Measurements from ENCODE around the gene SLC16A7. TPM values are rescaled to one million over a fixed set of nuclear protein-coding genes. Genes with fewer than 3 reads are reported as not detected.

Gene SLC16A7
- total RNA-seq, 4 donors from 2014 or later = 18.2 to 71.4 (median 45.0) TPM

GRCh38 chr12:59710004-59710628 lies 114.3 kb downstream of the SLC16A7 start:
- Histone ChIP-seq H3K4me1 (no peaks in the 10 kb centered on the region), H3K27ac (no peak overlapping the region), H3K4me3 (no peak overlapping the region), H3K27me3 (no peaks in the 10 kb centered on the region), H3K36me3 (peaks cover 0 to 5% of the 10 kb centered on the region in 2 donors), H3K9me3 (no peaks in the 10 kb centered on the region)
- no peak for TF ChIP-seq CTCF (IDR thresholded peaks at IDR 0.05)
- no peak for TF ChIP-seq POLR2A (IDR thresholded peaks at IDR 0.05)
- TF ChIP-seq POLR2AphosphoS5 (IDR thresholded peaks at IDR 0.05) = no peak
- no peak for TF ChIP-seq EP300 (IDR thresholded peaks at IDR 0.05)
- 0% methylated on average over 1 of the region's 1 CpG; no CpG with 5 or more reads in 1 of the 2 donors for WGBS, 2 donors (ENCODE audit: low coverage in 1 of 2)
- ATAC-seq = no peak

GRCh38 chr12:59710964-59711363 lies 115.1 kb downstream of the SLC16A7 start:
- no peak overlapping the region for H3K27ac ChIP-seq
- ATAC-seq = no peak
- 76 to 100% methylated on average over 1 to 2 of the region's 2 CpGs for WGBS, 2 donors (ENCODE audit: low coverage in 1 of 2)
- H3K4me3 ChIP-seq = no peak overlapping the region
- no peak for TF ChIP-seq EP300 (IDR thresholded peaks at IDR 0.05)
- no peak for TF ChIP-seq POLR2AphosphoS5 (IDR thresholded peaks at IDR 0.05)
- no peak for TF ChIP-seq CTCF (IDR thresholded peaks at IDR 0.05)
- no peak for TF ChIP-seq POLR2A (IDR thresholded peaks at IDR 0.05)
- peaks cover 0 to 5% of the 10 kb centered on the region in 2 donors for H3K36me3 ChIP-seq
- H3K27me3 ChIP-seq = no peaks in the 10 kb centered on the region
- H3K4me1 ChIP-seq = peaks cover 0 to 4% (median 0%) of the 10 kb centered on the region in 3 donors
- no peaks in the 10 kb centered on the region for H3K9me3 ChIP-seq

GRCh38 chr12:59715434-59715833 lies 119.6 kb downstream of the SLC16A7 start:
- no peak for ATAC-seq
- Histone ChIP-seq H3K4me1 (peaks cover 0 to 15% (median 0%) of the 10 kb centered on the region in 3 donors), H3K27me3 (no peaks in the 10 kb centered on the region), H3K9me3 (no peaks in the 10 kb centered on the region), H3K4me3 (no peak overlapping the region), H3K36me3 (no peaks in the 10 kb centered on the region), H3K27ac (no peak overlapping the region)
- 91 to 93% methylated on average over 1 to 2 of the region's 2 CpGs for WGBS, 2 donors (ENCODE audit: low coverage in 1 of 2)
- no peak for TF ChIP-seq POLR2A (IDR thresholded peaks at IDR 0.05)
- no peak for TF ChIP-seq POLR2AphosphoS5 (IDR thresholded peaks at IDR 0.05)

- 90 to 100% methylated on average over 4 of the region's 4 CpGs for WGBS, 2 donors (ENCODE audit: low coverage in 1 of 2)
Observed at GRCh38 chr12:59716043-59716442, 120.2 kb downstream of the SLC16A7 start.

GRCh38 chr12:59717436-59717835 lies 121.6 kb downstream of the SLC16A7 start:
- TF ChIP-seq POLR2AphosphoS5 (IDR thresholded peaks at IDR 0.05) (no peak), POLR2A (IDR thresholded peaks at IDR 0.05) (no peak), EP300 (IDR thresholded peaks at IDR 0.05) (no peak), CTCF (IDR thresholded peaks at IDR 0.05) (no peak)
- no peak overlapping the region for H3K4me3 ChIP-seq
- H3K36me3 ChIP-seq = no peaks in the 10 kb centered on the region
- H3K4me1 ChIP-seq = peaks cover 0 to 15% (median 0%) of the 10 kb centered on the region in 3 donors
- no peak overlapping the region for H3K27ac ChIP-seq
- no peak for ATAC-seq
- no peaks in the 10 kb centered on the region for H3K9me3 ChIP-seq
- no peaks in the 10 kb centered on the region for H3K27me3 ChIP-seq
- WGBS, 2 donors (ENCODE audit: low coverage in 1 of 2) = 70 to 88% methylated on average over 2 of the region's 2 CpGs

More at GRCh38 chr12:59716043-59716442, 120.2 kb downstream of the SLC16A7 start:
- Histone ChIP-seq H3K27me3 (no peaks in the 10 kb centered on the region), H3K36me3 (no peaks in the 10 kb centered on the region), H3K4me1 (peaks cover 0 to 15% (median 0%) of the 10 kb centered on the region in 3 donors), H3K4me3 (no peak overlapping the region), H3K9me3 (no peaks in the 10 kb centered on the region), H3K27ac (no peak overlapping the region)
- TF ChIP-seq CTCF (IDR thresholded peaks at IDR 0.05) (no peak), EP300 (IDR thresholded peaks at IDR 0.05) (no peak), POLR2AphosphoS5 (IDR thresholded peaks at IDR 0.05) (no peak), POLR2A (IDR thresholded peaks at IDR 0.05) (no peak)
- ATAC-seq = no peak
